ENCODE results near the gene P2RX5.
"Not testable (repeated sequence)": the region's sequence is repeated elsewhere in the genome, so short reads cannot be mapped to it uniquely, and the experiment has no call there.

The P2RX5 gene

GRCh38 chr17:3712811-3713463 lies 17.0 kb upstream of the P2RX5 start:
- peak in 1 of 3 experiments; percentile 44 for DNase-seq (ENCODE audit: low read depth in 3 of 3)

- peak; percentile 40 to 60 (median 59) for DNase-seq (ENCODE audit: low read depth in 3 of 3)
Measured at GRCh38 chr17:3710951-3711383, 15.0 kb upstream of the P2RX5 start.

- DNase-seq (ENCODE audit: low read depth in 3 of 3) = no peak
Measured at GRCh38 chr17:3708366-3708765, 12.4 kb upstream of the P2RX5 start.

- not testable (repeated sequence) for DNase-seq (ENCODE audit: low read depth in 3 of 3)
Measured at GRCh38 chr17:3705718-3705984, 9.7 kb upstream of the P2RX5 start.

GRCh38 chr17:3704931-3705717 lies 9.2 kb upstream of the P2RX5 start:
- no peak for DNase-seq (ENCODE audit: low read depth in 3 of 3)

- not testable (repeated sequence) for DNase-seq (ENCODE audit: low read depth in 3 of 3)
Measured at GRCh38 chr17:3702041-3702539, 6.1 kb upstream of the P2RX5 start.

GRCh38 chr17:3699951-3700350 lies 4.0 kb upstream of the P2RX5 start:
- no peak for DNase-seq (ENCODE audit: low read depth in 3 of 3)

GRCh38 chr17:3698139-3698538 lies 2.2 kb upstream of the P2RX5 start:
- no peak for DNase-seq (ENCODE audit: low read depth in 3 of 3)

- no peak for DNase-seq (ENCODE audit: low read depth in 3 of 3)
Measured at GRCh38 chr17:3697103-3697476, 1.1 kb upstream of the P2RX5 start.

- no peak for DNase-seq (ENCODE audit: low read depth in 3 of 3)
Measured at GRCh38 chr17:3695129-3695722, 729 bp downstream of the P2RX5 start.

GRCh38 chr17:3693829-3694231 lies 2.1 kb downstream of the P2RX5 start:
- DNase-seq (ENCODE audit: low read depth in 3 of 3) = peak in 2 of 3 experiments; percentile 13 to 33

GRCh38 chr17:3693141-3693540 lies 2.8 kb downstream of the P2RX5 start:
- DNase-seq (ENCODE audit: low read depth in 3 of 3) = no peak

GRCh38 chr17:3692346-3692745 lies 3.6 kb downstream of the P2RX5 start:
- no peak for DNase-seq (ENCODE audit: low read depth in 3 of 3)

GRCh38 chr17:3691617-3692067 lies 4.3 kb downstream of the P2RX5 start:
- no peak for DNase-seq (ENCODE audit: low read depth in 3 of 3)

- no peak for DNase-seq (ENCODE audit: low read depth in 3 of 3)
Measured at GRCh38 chr17:3690094-3690715, 5.8 kb downstream of the P2RX5 start.

GRCh38 chr17:3689262-3690093 lies 6.5 kb downstream of the P2RX5 start:
- no peak for DNase-seq (ENCODE audit: low read depth in 3 of 3)

- no peak for DNase-seq (ENCODE audit: low read depth in 3 of 3)
Measured at GRCh38 chr17:3688852-3689261, 7.1 kb downstream of the P2RX5 start.

- no peak for DNase-seq (ENCODE audit: low read depth in 3 of 3)
Measured at GRCh38 chr17:3688027-3688553, 7.9 kb downstream of the P2RX5 start.

GRCh38 chr17:3685174-3685573 lies 10.8 kb downstream of the P2RX5 start:
- DNase-seq (ENCODE audit: low read depth in 3 of 3) = no peak

GRCh38 chr17:3683054-3683511 lies 12.9 kb downstream of the P2RX5 start:
- DNase-seq (ENCODE audit: low read depth in 3 of 3) = peak; percentile 26 to 54 (median 29)

- no peak for DNase-seq (ENCODE audit: low read depth in 3 of 3)
Measured at GRCh38 chr17:3682033-3682432, 13.9 kb downstream of the P2RX5 start.

All from stimulated activated CD4-positive, alpha-beta T cell treated with anti-CD3 and anti-CD28 coated beads, TNF-alpha, amount 100 ng/mL, for 24 hours (primary cell).